Keratinocyte (primary cell): Measurements from ENCODE around the gene RALGAPA2. TPM values are rescaled to one million over a fixed set of nuclear protein-coding genes. Genes with fewer than 3 reads are reported as not detected.

ENCODE experiments used
- DNase-seq: peaks from one replicate; pipeline ENCODE4 v3.0.0-alpha.2; 2011; ENCODE audit warnings: low read depth, missing footprints, low spot score
- FAIRE-seq: peaks from 2 replicates; lab custom pipeline; 2011; peaks lifted over from hg19 to GRCh38; lab: Jason Lieb, UNC
- H2AFZ ChIP-seq: 2 replicates; pipeline ENCODE4 v1.6.0; 2012; ENCODE audit warnings: low read length, control low read depth, inconsistent platforms; ENCODE audit not compliant: control insufficient read depth
- H3K27ac ChIP-seq: 2 replicates; pipeline ENCODE4 v1.5.1; 2011; ENCODE audit warnings: low read length; ENCODE audit not compliant: control insufficient read depth, insufficient read depth
- H3K27me3 ChIP-seq: 3 replicates; pipeline ENCODE4 v1.6.0; 2011; ENCODE audit warnings: low read length; ENCODE audit not compliant: control insufficient read depth, insufficient read depth; ENCODE audit errors: extremely low read depth
- H3K36me3 ChIP-seq, 2 experiments: 2 replicates in 1 of 2; 3 replicates in 1 of 2; pipeline ENCODE4 v1.5.1; 2011; ENCODE audit warnings: low read length in 2 of 2, mild to moderate bottlenecking in 1 of 2; ENCODE audit not compliant: control insufficient read depth in 2 of 2, insufficient read depth in 2 of 2; ENCODE audit errors: extremely low read depth in 1 of 2
- H3K4me1 ChIP-seq: 3 replicates; pipeline ENCODE4 v1.5.1; 2011; ENCODE audit warnings: low read length; ENCODE audit not compliant: control insufficient read depth, insufficient read depth; ENCODE audit errors: extremely low read depth
- H3K4me2 ChIP-seq: 3 replicates; pipeline ENCODE4 v1.6.0; 2011; ENCODE audit warnings: low read depth, low read length; ENCODE audit not compliant: control insufficient read depth, insufficient read depth; ENCODE audit errors: extremely low read depth
- H3K4me3 ChIP-seq, 3 experiments: fragments of 200-600 bp in 1 of 3; sonication (generic) in 1 of 3; 2 replicates in 2 of 3; 3 replicates in 1 of 3; pipeline ENCODE4 v1.5.1; 2011 to 2016; ENCODE audit warnings: low read length in 3 of 3, mild to moderate bottlenecking in 3 of 3, control low read depth in 2 of 3, inconsistent platforms in 1 of 3, low read depth in 1 of 3, mixed read lengths in 1 of 3, mixed run types in 1 of 3, moderate library complexity in 1 of 3; ENCODE audit not compliant: control insufficient read depth in 2 of 3, insufficient read depth in 2 of 3; ENCODE audit errors: extremely low read depth in 1 of 3
- H3K79me2 ChIP-seq: 2 replicates; pipeline ENCODE4 v1.6.0; 2012; ENCODE audit warnings: low read length; ENCODE audit not compliant: control insufficient read depth, insufficient read depth
- H3K9ac ChIP-seq: 3 replicates; pipeline ENCODE4 v1.6.0; 2011; ENCODE audit warnings: low read length; ENCODE audit not compliant: control insufficient read depth, insufficient read depth; ENCODE audit errors: extremely low read depth
- H3K9me1 ChIP-seq: 3 replicates; pipeline ENCODE4 v1.6.0; 2011; ENCODE audit warnings: low read length; ENCODE audit not compliant: control insufficient read depth, insufficient read depth; ENCODE audit errors: extremely low read depth
- H3K9me3 ChIP-seq: 2 replicates; pipeline ENCODE4 v1.5.1; 2012; ENCODE audit warnings: low read depth, low read length; ENCODE audit not compliant: control insufficient read depth
- H4K20me1 ChIP-seq: 3 replicates; pipeline ENCODE4 v1.6.0; 2011; ENCODE audit warnings: low read length; ENCODE audit not compliant: control insufficient read depth, insufficient read depth; ENCODE audit errors: extremely low read depth
- CTCF ChIP-seq, 3 experiments: IDR thresholded peaks in 1 of 3; conservative IDR thresholded peaks in 1 of 3; optimal IDR thresholded peaks in 1 of 3; 2 replicates in 2 of 3; 3 replicates in 1 of 3; pipeline versions ENCODE3 to v1.5.1; 2011; ENCODE audit warnings: low read length in 3 of 3, mild to moderate bottlenecking in 3 of 3, moderate library complexity in 2 of 3, control low read depth in 1 of 3, inconsistent platforms in 1 of 3; ENCODE audit not compliant: insufficient read depth in 2 of 3; ENCODE audit errors: extremely low read depth in 1 of 3
- EZH2 ChIP-seq: IDR thresholded peaks from one replicate; pipeline ENCODE4 v1.6.1; 2012; ENCODE audit warnings: inconsistent platforms, mild to moderate bottlenecking, low read length, moderate library complexity
- dilution Hi-C: fragments of 300-500 bp; cut with MboI; formaldehyde crosslinking; loops from one replicate; pipeline ENCODE4 v1.7.0; 2020; ENCODE audit warnings: low sequenced_read_pairs; ENCODE audit not compliant: extremely low pct_ligation_motif_present
- polyA plus RNA-seq, 5 experiments: library from polyadenylated mRNA; depleted of rRNA in 3 of 5; stranded (reverse) in 3 of 5; stranded (forward) in 1 of 5; unstranded in 1 of 5; fragments of >200 nt; gene quantifications; 1 replicate in 1 of 5; 2 replicates in 3 of 5; 3 replicates in 1 of 5; pipeline versions ENCODE4 v1.2.1 to v1.2.3, GENCODE V29; 2011 to 2012; ENCODE audit warnings: missing spikeins in 2 of 5, low read depth in 1 of 5, low replicate concordance in 1 of 5

Gene RALGAPA2
- polyA plus RNA-seq, 1 donor (not counting 4 experiments of a cell fraction or from before 2014, with no cell fraction given), result 3.2 TPM

DNA sequence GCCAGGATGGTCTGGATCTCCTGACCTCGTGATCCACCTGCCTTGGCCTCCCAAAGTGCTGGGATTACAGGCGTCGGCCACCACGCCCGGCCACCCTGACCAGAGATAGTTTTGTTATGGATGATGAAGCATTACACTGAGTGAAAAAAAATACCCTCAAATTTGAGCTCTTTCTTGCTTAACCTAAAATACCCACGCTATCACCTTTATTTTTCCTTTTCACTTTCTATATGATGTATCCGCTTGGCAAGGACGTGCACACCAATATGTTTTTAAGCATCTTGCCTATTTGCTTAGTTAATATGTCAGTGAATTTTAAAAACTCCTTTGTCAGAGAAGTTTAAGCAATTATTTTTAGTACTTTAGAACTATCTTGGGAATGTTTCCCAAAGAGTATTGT is 194.2 kb downstream of the RALGAPA2 start:
- H3K27ac ChIP-seq, result no peak overlapping the region
- H3K4me2 ChIP-seq, result no peak overlapping the region
- H3K79me2 ChIP-seq, result no peaks in the 10 kb centered on the region
- H3K4me1 ChIP-seq, result peaks cover 12% of the 10 kb centered on the region
- no peak overlapping the region for H3K9ac ChIP-seq
- dilution Hi-C loops, result no loop called here
- H3K27me3 ChIP-seq, result no peaks in the 10 kb centered on the region
- no peak overlapping the region for H3K4me3 ChIP-seq
- no peaks in the 10 kb centered on the region for H3K9me1 ChIP-seq
- H3K36me3 ChIP-seq, result peaks cover 0 to 3% of the 10 kb centered on the region in 2 experiments
- H2AFZ ChIP-seq, result no peak overlapping the region
- TF ChIP-seq EZH2 (no peak), CTCF (optimal IDR thresholded peaks at IDR 0.05 in 1 of 3, IDR thresholded peaks at IDR 0.05 in 1 of 3, conservative IDR thresholded peaks at IDR 0.05 in 1 of 3; ENCODE audit: extremely low read depth in 1 of 3, insufficient read depth in 2 of 3, low read length in 3 of 3) (no peak)
- FAIRE-seq (no peak), DNase-seq (no peak)
- H4K20me1 ChIP-seq, result no peaks in the 10 kb centered on the region
- H3K9me3 ChIP-seq, result peaks cover 9% of the 10 kb centered on the region

DNA sequence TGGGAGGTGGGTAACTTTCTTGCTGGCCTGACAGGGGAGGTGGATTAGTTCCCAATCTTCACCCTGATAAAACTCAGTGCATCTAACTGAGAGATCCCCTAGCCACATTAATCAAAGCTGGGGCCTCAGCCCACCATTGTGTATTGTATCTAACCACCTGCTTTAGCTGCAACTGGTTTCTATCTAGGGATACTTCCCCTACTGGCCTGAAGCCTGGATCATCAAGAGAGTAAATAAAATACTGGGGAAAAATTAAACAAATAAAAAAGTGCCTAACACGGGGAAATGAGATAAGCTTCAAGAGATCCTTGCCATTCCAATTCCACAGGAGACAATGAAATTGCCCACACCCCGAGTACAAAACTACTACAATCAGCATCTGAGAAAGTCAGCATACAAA is 195.1 kb downstream of the RALGAPA2 start:
- Histone ChIP-seq H3K27me3 (no peaks in the 10 kb centered on the region), H3K9me1 (no peaks in the 10 kb centered on the region), H3K4me1 (peaks cover 12% of the 10 kb centered on the region), H3K9ac (no peak overlapping the region), H3K4me2 (no peak overlapping the region), H3K27ac (no peak overlapping the region), H3K36me3 (peaks cover 0 to 7% of the 10 kb centered on the region in 2 experiments), H2AFZ (no peak overlapping the region), H4K20me1 (no peaks in the 10 kb centered on the region), H3K9me3 (peaks cover 9% of the 10 kb centered on the region), H3K79me2 (no peaks in the 10 kb centered on the region), H3K4me3 (no peak overlapping the region)
- FAIRE-seq (no peak), DNase-seq (no peak)
- no peak for TF ChIP-seq CTCF (optimal IDR thresholded peaks at IDR 0.05 in 1 of 3, IDR thresholded peaks at IDR 0.05 in 1 of 3, conservative IDR thresholded peaks at IDR 0.05 in 1 of 3; ENCODE audit: extremely low read depth in 1 of 3, insufficient read depth in 2 of 3, low read length in 3 of 3)
- no peak for TF ChIP-seq EZH2
- dilution Hi-C loops, result no loop called here
